Osteoblast (primary cell): ENCODE measurements around the gene SERPINE3. TPM values are rescaled to one million over a fixed set of nuclear protein-coding genes. Genes with fewer than 3 reads are reported as not detected.

Experiments used
- DNase-seq: peaks from one replicate; pipeline ENCODE4 v3.0.0; 2011; ENCODE audit warnings: low spot score, mixed read lengths; ENCODE audit not compliant: insufficient read length; ENCODE audit errors: missing footprints
- H2AFZ ChIP-seq: 2 replicates; pipeline ENCODE4 v1.6.0; 2011; ENCODE audit warnings: mild to moderate bottlenecking, low read length
- H3K27ac ChIP-seq: 2 replicates; pipeline ENCODE4 v1.5.1; 2011; ENCODE audit warnings: mild to moderate bottlenecking, low read depth, low read length, moderate library complexity
- H3K27me3 ChIP-seq: 2 replicates; pipeline ENCODE4 v1.6.0; 2012; ENCODE audit warnings: mild to moderate bottlenecking, control low read depth, inconsistent platforms, low read length, moderate library complexity; ENCODE audit not compliant: insufficient read depth
- H3K36me3 ChIP-seq: 2 replicates; pipeline ENCODE4 v1.5.1; 2011; ENCODE audit warnings: mild to moderate bottlenecking, low read length, control low read depth, moderate library complexity; ENCODE audit not compliant: insufficient read depth
- H3K4me1 ChIP-seq: 2 replicates; pipeline ENCODE4 v1.5.1; 2011; ENCODE audit warnings: mild to moderate bottlenecking, low read length, control low read depth, moderate library complexity; ENCODE audit not compliant: insufficient read depth
- H3K4me2 ChIP-seq: 2 replicates; pipeline ENCODE4 v1.6.0; 2011; ENCODE audit warnings: mild to moderate bottlenecking, low read length; ENCODE audit not compliant: insufficient read depth
- H3K4me3 ChIP-seq: fragments of 200-600 bp; sonication (generic); 3 replicates; pipeline ENCODE4 v1.5.1; 2012; ENCODE audit warnings: mild to moderate bottlenecking, low read length, inconsistent platforms; ENCODE audit not compliant: insufficient read depth
- H3K79me2 ChIP-seq: 2 replicates; pipeline ENCODE4 v1.6.0; 2012; ENCODE audit warnings: mild to moderate bottlenecking, low read length, control low read depth, inconsistent platforms; ENCODE audit not compliant: insufficient read depth
- H3K9me3 ChIP-seq: 2 replicates; pipeline ENCODE4 v1.5.1; 2011; ENCODE audit warnings: low read depth, low read length, control low read depth
- H4K20me1 ChIP-seq: 2 replicates; pipeline ENCODE4 v1.6.0; 2012; ENCODE audit warnings: mild to moderate bottlenecking, low read length, control low read depth; ENCODE audit not compliant: insufficient read depth
- CTCF ChIP-seq: IDR thresholded peaks from 2 replicates; pipeline ENCODE4 v1.5.1; 2011; ENCODE audit warnings: mild to moderate bottlenecking, low read depth, low read length, moderate library complexity; ENCODE audit errors: extremely low read depth
- total RNA-seq: library from RNA; depleted of rRNA; stranded (reverse); fragments of >200 nt; gene quantifications from 2 replicates; pipeline ENCODE4 v1.2.3, GENCODE V29; 2012

Gene SERPINE3
- total RNA-seq, 1 donor: not detected

GRCh38 chr13:51298812-51299211 lies 40.7 kb upstream of the SERPINE3 start:
- Histone ChIP-seq H3K4me2 (no peak overlapping the region), H3K4me1 (no peaks in the 10 kb centered on the region), H3K27me3 (no peaks in the 10 kb centered on the region), H3K4me3 (no peak overlapping the region), H3K36me3 (no peaks in the 10 kb centered on the region), H3K9me3 (no peaks in the 10 kb centered on the region), H3K79me2 (no peaks in the 10 kb centered on the region), H3K27ac (no peak overlapping the region), H2AFZ (no peak overlapping the region), H4K20me1 (no peaks in the 10 kb centered on the region)
- TF ChIP-seq CTCF: no peak
- DNase-seq: no peak

GRCh38 chr13:51303063-51303552 lies 36.4 kb upstream of the SERPINE3 start:
- TF ChIP-seq CTCF: no peak
- no peak overlapping the region for H3K4me2 ChIP-seq
- no peaks in the 10 kb centered on the region for H3K9me3 ChIP-seq
- no peak overlapping the region for H3K27ac ChIP-seq
- H3K4me1 ChIP-seq: no peaks in the 10 kb centered on the region
- no peaks in the 10 kb centered on the region for H3K36me3 ChIP-seq
- H2AFZ ChIP-seq: no peak overlapping the region
- no peak for DNase-seq
- H3K27me3 ChIP-seq: no peaks in the 10 kb centered on the region
- H3K79me2 ChIP-seq: no peaks in the 10 kb centered on the region
- no peaks in the 10 kb centered on the region for H4K20me1 ChIP-seq
- no peak overlapping the region for H3K4me3 ChIP-seq

GRCh38 chr13:51303882-51304281 lies 35.6 kb upstream of the SERPINE3 start:
- Histone ChIP-seq H2AFZ (no peak overlapping the region), H3K79me2 (no peaks in the 10 kb centered on the region)
- no peak for TF ChIP-seq CTCF

GRCh38 chr13:51305271-51305967 lies 34.1 kb upstream of the SERPINE3 start:
- H3K27me3 ChIP-seq: peaks cover 4% of the 10 kb centered on the region
- DNase-seq: no peak
- no peaks in the 10 kb centered on the region for H3K9me3 ChIP-seq
- H4K20me1 ChIP-seq: no peaks in the 10 kb centered on the region
- H3K4me2 ChIP-seq: no peak overlapping the region
- no peak overlapping the region for H3K4me3 ChIP-seq
- TF ChIP-seq CTCF: no peak
- no peaks in the 10 kb centered on the region for H3K4me1 ChIP-seq
- no peaks in the 10 kb centered on the region for H3K36me3 ChIP-seq
- no peak overlapping the region for H2AFZ ChIP-seq
- no peaks in the 10 kb centered on the region for H3K79me2 ChIP-seq
- H3K27ac ChIP-seq: no peak overlapping the region

More at GRCh38 chr13:51303882-51304281, 35.6 kb upstream of the SERPINE3 start:
- Histone ChIP-seq H3K27me3 (peaks cover 2% of the 10 kb centered on the region), H3K9me3 (no peaks in the 10 kb centered on the region), H4K20me1 (no peaks in the 10 kb centered on the region), H3K36me3 (no peaks in the 10 kb centered on the region), H3K27ac (no peak overlapping the region), H3K4me3 (no peak overlapping the region), H3K4me1 (no peaks in the 10 kb centered on the region), H3K4me2 (no peak overlapping the region)
- no peak for DNase-seq
